ENCODE measurements around the gene UFSP2.

- TF ChIP-seq POLR2A (IDR thresholded peaks at IDR 0.05) (no peak), CTCF (IDR thresholded peaks at IDR 0.05) (no peak), EP300 (IDR thresholded peaks at IDR 0.05) (no peak)
These were observed 8.8 kb downstream of the UFSP2 start for GRCh38 chr4:185416955-185417354.
